ENCODE measurements around the gene SLC45A3. TPM values are rescaled to one million over a fixed set of nuclear protein-coding genes. Genes with fewer than 3 reads are reported as not detected.
A peak's percentile ranks its signal among the peaks of the same experiment; 100 is the strongest.

SLC45A3 gene
- total RNA-seq, 1 donor from 2014 or later, result 2.9 TPM

- Mint-ChIP-seq H3K9me3 (ENCODE audit: low read depth) (no peaks in the 10 kb centered on the region), H3K27me3 (ENCODE audit: low read depth) (no peaks in the 10 kb centered on the region), H3K4me3 (ENCODE audit: unreplicated experiment) (no peak overlapping the region), H3K27ac (ENCODE audit: unreplicated experiment) (peak overlapping the region; percentile 67), H3K4me1 (ENCODE audit: low read depth) (peaks cover 55% of the 10 kb centered on the region), H3K36me3 (ENCODE audit: low read depth) (peaks cover 8% of the 10 kb centered on the region)
- DNase-seq (ENCODE audit: low spot score), result no peak
- peak; percentile 98 for TF ChIP-seq CTCF (IDR thresholded peaks at IDR 0.05)
Observed at GRCh38 chr1:205711105-205712048, 31.1 kb upstream of the SLC45A3 start.

GRCh38 chr1:205710201-205711062 lies 30.1 kb upstream of the SLC45A3 start:
- DNase-seq (ENCODE audit: low spot score), result no peak
- H3K4me1 Mint-ChIP-seq (ENCODE audit: low read depth), result peaks cover 58% of the 10 kb centered on the region
- H3K4me3 Mint-ChIP-seq (ENCODE audit: unreplicated experiment), result no peak overlapping the region
- H3K27me3 Mint-ChIP-seq (ENCODE audit: low read depth), result no peaks in the 10 kb centered on the region
- TF ChIP-seq CTCF (IDR thresholded peaks at IDR 0.05), result no peak
- H3K36me3 Mint-ChIP-seq (ENCODE audit: low read depth), result peaks cover 5% of the 10 kb centered on the region
- no peaks in the 10 kb centered on the region for H3K9me3 Mint-ChIP-seq (ENCODE audit: low read depth)
- H3K27ac Mint-ChIP-seq (ENCODE audit: unreplicated experiment), result no peak overlapping the region

- H3K4me3 Mint-ChIP-seq (ENCODE audit: unreplicated experiment), result no peak overlapping the region
- DNase-seq (ENCODE audit: low spot score), result no peak
- peaks cover 62% of the 10 kb centered on the region for H3K4me1 Mint-ChIP-seq (ENCODE audit: low read depth)
- H3K9me3 Mint-ChIP-seq (ENCODE audit: low read depth), result no peaks in the 10 kb centered on the region
- no peak for TF ChIP-seq CTCF (IDR thresholded peaks at IDR 0.05)
- H3K27me3 Mint-ChIP-seq (ENCODE audit: low read depth), result no peaks in the 10 kb centered on the region
- H3K36me3 Mint-ChIP-seq (ENCODE audit: low read depth), result peaks cover 6% of the 10 kb centered on the region
- no peak overlapping the region for H3K27ac Mint-ChIP-seq (ENCODE audit: unreplicated experiment)
Observed at GRCh38 chr1:205709640-205710039, 29.3 kb upstream of the SLC45A3 start.

- Mint-ChIP-seq H3K4me3 (ENCODE audit: unreplicated experiment) (no peak overlapping the region), H3K27ac (ENCODE audit: unreplicated experiment) (peak overlapping the region; percentile 80), H3K27me3 (ENCODE audit: low read depth) (no peaks in the 10 kb centered on the region), H3K9me3 (ENCODE audit: low read depth) (no peaks in the 10 kb centered on the region), H3K4me1 (ENCODE audit: low read depth) (peaks cover 59% of the 10 kb centered on the region), H3K36me3 (ENCODE audit: low read depth) (peaks cover 8% of the 10 kb centered on the region)
- TF ChIP-seq CTCF (IDR thresholded peaks at IDR 0.05), result no peak
- no peak for DNase-seq (ENCODE audit: low spot score)
Observed at GRCh38 chr1:205709059-205709398, 28.7 kb upstream of the SLC45A3 start.
